Panc1 (cell line): ENCODE data around the gene HK2. TPM values are rescaled to one million over a fixed set of nuclear protein-coding genes. Genes with fewer than 3 reads are reported as not detected.

ENCODE experiments used
- ATAC-seq: fragments of 200-7000 bp; cut with Tn5 transposase; 2 replicates; pipeline ENCODE4 v1.9.1; 2020; ENCODE audit warnings: mild to moderate bottlenecking, moderate library complexity
- BruUV-seq: library from RNA; stranded (reverse); fragments of 400-500 nt; replicated peaks from 2 replicates; lab custom pipeline; 2021; lab: Mats Ljungman, UMichigan
- CTCF ChIA-PET: fragments of 300-600 bp; sonication (Branson Sonifier 250); formaldehyde crosslinking; loops from one replicate; lab custom pipeline; 2022; ENCODE audit warnings: antibody characterized with exemption; lab: Charles Lee
- POLR2A ChIA-PET: fragments of 300-600 bp; sonication (Branson Sonifier 250); formaldehyde crosslinking; loops from one replicate; lab custom pipeline; 2022; ENCODE audit warnings: antibody characterized with exemption; lab: Charles Lee
- DNase-seq: peaks from one replicate; pipeline ENCODE4 v3.0.0-alpha.2; 2010; ENCODE audit warnings: low read depth, low spot score
- H3K27ac ChIP-seq: 2 replicates; pipeline ENCODE4 v1.5.1; 2011; ENCODE audit warnings: mild to moderate bottlenecking, low read length, inconsistent platforms
- H3K27me3 ChIP-seq: fragments of 200-500 bp; sonication (Bioruptor generic); 2 replicates; pipeline ENCODE4 v1.6.0; 2014; ENCODE audit warnings: low read length, inconsistent platforms; ENCODE audit not compliant: control insufficient read depth, insufficient read depth
- H3K36me3 ChIP-seq: fragments of 200-500 bp; sonication (Bioruptor generic); 2 replicates; pipeline ENCODE4 v1.5.1; 2014; ENCODE audit warnings: inconsistent platforms, mild to moderate bottlenecking, low read length, moderate library complexity; ENCODE audit not compliant: control insufficient read depth, insufficient read depth
- H3K4me1 ChIP-seq: 2 replicates; pipeline ENCODE4 v1.5.1; 2011; ENCODE audit warnings: inconsistent platforms, mild to moderate bottlenecking, low read length, moderate library complexity; ENCODE audit not compliant: control insufficient read depth, insufficient read depth
- H3K4me3 ChIP-seq, 2 experiments: 2 replicates each; pipeline ENCODE4 v1.5.1; 2011 to 2012; ENCODE audit warnings: low read depth in 2 of 2, low read length in 2 of 2, mild to moderate bottlenecking in 2 of 2, inconsistent platforms in 1 of 2, moderate library complexity in 1 of 2
- H3K9me3 ChIP-seq: fragments of 200-500 bp; sonication (Bioruptor generic); 2 replicates; pipeline ENCODE4 v1.5.1; 2014; ENCODE audit warnings: low read depth, mild to moderate bottlenecking, inconsistent platforms, low read length, moderate library complexity; ENCODE audit not compliant: control insufficient read depth, insufficient read depth
- CTCF ChIP-seq: fragments of 450-650 bp; IDR thresholded peaks from 2 replicates; pipeline ENCODE4 v1.5.1; 2017; ENCODE audit warnings: mild to moderate bottlenecking
- POLR2AphosphoS5 ChIP-seq: IDR thresholded peaks from 2 replicates; pipeline ENCODE4 v1.6.1; 2012; ENCODE audit warnings: mild to moderate bottlenecking, low read depth, low read length, moderate library complexity
- REST ChIP-seq, 2 experiments: IDR thresholded peaks; 2 replicates each; pipeline ENCODE4 v1.6.1; 2011 to 2012; ENCODE audit warnings: low read depth in 2 of 2, control low read depth in 1 of 2, low read length in 1 of 2, mild to moderate bottlenecking in 1 of 2, moderate library complexity in 1 of 2; ENCODE audit not compliant: insufficient read depth in 1 of 2
- SIN3A ChIP-seq: IDR thresholded peaks from 2 replicates; pipeline ENCODE4 v1.6.1; 2012; ENCODE audit warnings: low read depth, mild to moderate bottlenecking, low read length, moderate library complexity, borderline replicate concordance; ENCODE audit not compliant: insufficient read depth
- TCF7L2 ChIP-seq: IDR thresholded peaks from 2 replicates; pipeline ENCODE4 v1.6.1; 2011; ENCODE audit warnings: mild to moderate bottlenecking, low read depth, low read length, inconsistent platforms
- in situ Hi-C: cut with HindIII; loops from 2 replicates; pipeline ENCODE4 v1.10.0; 2016; ENCODE audit warnings: low sequenced_read_pairs, low pct_unique_long_range_greater_than_20kb
- intact Hi-C: fragments of 100-400 bp; cut with micrococcal nuclease; formaldehyde crosslinking; loops from one replicate; pipeline ENCODE4 v1.10.0; 2022; ENCODE audit not compliant: unreplicated experiment
- total RNA-seq: library from RNA; stranded (reverse); gene quantifications from one replicate; pipeline ENCODE4 v1.2.1, GENCODE V29; 2021; ENCODE audit not compliant: unreplicated experiment

HK2 gene
- total RNA-seq, 1 experiment from 2014 or later: 1.7 TPM

GRCh38 chr2:74847070-74847858, 13.3 kb downstream of the HK2 start:
- ATAC-seq: no peak
- in situ Hi-C loops (no loop called here), intact Hi-C loops (no loop called here)
- Histone ChIP-seq H3K4me3 (no peak overlapping the region), H3K4me1 (peaks cover 13% of the 10 kb centered on the region; the same call in 1 of the 2 replicates), H3K27me3 (no peaks in the 10 kb centered on the region), H3K27ac (no peak overlapping the region), H3K9me3 (no peaks in the 10 kb centered on the region), H3K36me3 (no peaks in the 10 kb centered on the region)
- ChIA-PET POLR2A (no interaction called here), CTCF (interaction anchor here (0.5 kb wide), 1 partner anchor 260 kb away, joined by 3 read pairs; no protein-coding TSS in a partner anchor)
- BruUV-seq: no TSS peak
- no peak for DNase-seq
- TF ChIP-seq SIN3A (no peak), REST (IDR thresholded peaks at IDR 0.05; ENCODE audit: insufficient read depth in 1 of 2, low read depth in 2 of 2, low read length in 1 of 2) (no peak), CTCF (no peak), TCF7L2 (no peak), POLR2AphosphoS5 (no peak)

GRCh38 chr2:74849228-74849892, 15.4 kb downstream of the HK2 start:
- Histone ChIP-seq H3K27ac (no peak overlapping the region), H3K4me1 (peaks cover 13% of the 10 kb centered on the region; the same call in 1 of the 2 replicates), H3K9me3 (no peaks in the 10 kb centered on the region), H3K36me3 (no peaks in the 10 kb centered on the region), H3K27me3 (no peaks in the 10 kb centered on the region), H3K4me3 (no peak overlapping the region)
- BruUV-seq: no TSS peak
- intact Hi-C loops: no loop called here
- no peak for TF ChIP-seq SIN3A
- TF ChIP-seq TCF7L2: no peak
- TF ChIP-seq CTCF: no peak
- no peak for TF ChIP-seq POLR2AphosphoS5
- no peak for TF ChIP-seq REST (IDR thresholded peaks at IDR 0.05; ENCODE audit: insufficient read depth in 1 of 2, low read depth in 2 of 2, low read length in 1 of 2)
- no peak for DNase-seq
- in situ Hi-C loops: no loop called here
- POLR2A ChIA-PET: no interaction called here
- CTCF ChIA-PET: no interaction called here
- ATAC-seq: no peak
